B cell (primary cell): Measurements from ENCODE around the gene C21orf58.
"Not testable (repeated sequence)": the region's sequence is repeated elsewhere in the genome, so short reads cannot be mapped to it uniquely, and the experiment has no call there.

Source experiments
- EZH2 ChIP-seq: IDR thresholded peaks from 2 replicates; pipeline ENCODE4 v1.6.1; 2012; ENCODE audit warnings: borderline replicate concordance, low read depth, mild to moderate bottlenecking, moderate library complexity, low read length; ENCODE audit not compliant: insufficient read depth, poor library complexity, severe bottlenecking
- TF ChIP-seq, protein P1 (sequence below): fragments of 200-600 bp; IDR thresholded peaks from one replicate; pipeline ENCODE4 v1.8.0; 2022; ENCODE audit warnings: antibody characterized with exemption, mild to moderate bottlenecking

DNA sequence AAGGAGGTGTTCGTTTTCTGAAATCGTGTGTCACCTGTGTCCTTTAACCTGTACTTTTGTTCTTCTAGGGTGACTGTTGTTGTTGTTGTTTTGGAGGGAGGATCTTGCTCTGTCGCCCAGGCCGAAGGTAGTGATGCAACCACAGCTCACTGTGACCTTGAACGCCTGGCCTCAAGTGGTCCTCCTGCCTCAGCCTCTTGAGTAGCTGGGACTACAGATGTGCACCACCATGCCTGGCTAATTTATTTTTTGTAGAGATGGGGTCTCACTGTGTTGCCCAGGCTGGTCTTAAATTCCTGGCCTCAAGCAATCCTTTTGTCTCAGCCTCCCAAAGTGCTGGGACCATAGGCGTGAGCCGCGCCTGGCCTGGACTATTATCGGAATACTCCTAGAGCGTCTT is 49.3 kb upstream of the C21orf58 start:
- TF ChIP-seq, protein P1, sequence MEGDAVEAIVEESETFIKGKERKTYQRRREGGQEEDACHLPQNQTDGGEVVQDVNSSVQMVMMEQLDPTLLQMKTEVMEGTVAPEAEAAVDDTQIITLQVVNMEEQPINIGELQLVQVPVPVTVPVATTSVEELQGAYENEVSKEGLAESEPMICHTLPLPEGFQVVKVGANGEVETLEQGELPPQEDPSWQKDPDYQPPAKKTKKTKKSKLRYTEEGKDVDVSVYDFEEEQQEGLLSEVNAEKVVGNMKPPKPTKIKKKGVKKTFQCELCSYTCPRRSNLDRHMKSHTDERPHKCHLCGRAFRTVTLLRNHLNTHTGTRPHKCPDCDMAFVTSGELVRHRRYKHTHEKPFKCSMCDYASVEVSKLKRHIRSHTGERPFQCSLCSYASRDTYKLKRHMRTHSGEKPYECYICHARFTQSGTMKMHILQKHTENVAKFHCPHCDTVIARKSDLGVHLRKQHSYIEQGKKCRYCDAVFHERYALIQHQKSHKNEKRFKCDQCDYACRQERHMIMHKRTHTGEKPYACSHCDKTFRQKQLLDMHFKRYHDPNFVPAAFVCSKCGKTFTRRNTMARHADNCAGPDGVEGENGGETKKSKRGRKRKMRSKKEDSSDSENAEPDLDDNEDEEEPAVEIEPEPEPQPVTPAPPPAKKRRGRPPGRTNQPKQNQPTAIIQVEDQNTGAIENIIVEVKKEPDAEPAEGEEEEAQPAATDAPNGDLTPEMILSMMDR = not testable (repeated sequence)
- TF ChIP-seq EZH2 = not testable (repeated sequence)
